Keratinocyte (primary cell): ENCODE measurements around the gene RALY.

Experiments
- CTCF ChIP-seq, 3 experiments: IDR thresholded peaks in 1 of 3; conservative IDR thresholded peaks in 1 of 3; optimal IDR thresholded peaks in 1 of 3; 2 replicates in 2 of 3; 3 replicates in 1 of 3; pipeline versions ENCODE3 to v1.5.1; 2011; ENCODE audit warnings: low read length in 3 of 3, mild to moderate bottlenecking in 3 of 3, moderate library complexity in 2 of 3, control low read depth in 1 of 3, inconsistent platforms in 1 of 3; ENCODE audit not compliant: insufficient read depth in 2 of 3; ENCODE audit errors: extremely low read depth in 1 of 3
- EZH2 ChIP-seq: IDR thresholded peaks from one replicate; pipeline ENCODE4 v1.6.1; 2012; ENCODE audit warnings: inconsistent platforms, mild to moderate bottlenecking, low read length, moderate library complexity

GRCh38 chr20:33979094-33979493 is 14.6 kb upstream of the RALY start:
- TF ChIP-seq CTCF (optimal IDR thresholded peaks at IDR 0.05 in 1 of 3, IDR thresholded peaks at IDR 0.05 in 1 of 3, conservative IDR thresholded peaks at IDR 0.05 in 1 of 3; ENCODE audit: extremely low read depth in 1 of 3, insufficient read depth in 2 of 3, low read length in 3 of 3): no peak
- TF ChIP-seq EZH2: no peak
